NB4 (cell line): ENCODE data around the gene ADAMTS12.

ENCODE experiments used
- DNase-seq: peaks from one replicate; pipeline ENCODE4 v3.0.0; 2010; ENCODE audit warnings: low read depth
- H3K4me3 ChIP-seq: one replicate; pipeline ENCODE4 v1.5.1; 2011; ENCODE audit warnings: mild to moderate bottlenecking, low read depth, low read length, moderate library complexity
- MAX ChIP-seq: IDR thresholded peaks from 2 replicates; pipeline ENCODE4 v1.6.1; 2011; ENCODE audit warnings: low read depth, low read length
- MYC ChIP-seq: IDR thresholded peaks from 2 replicates; pipeline ENCODE4 v1.6.1; 2011; ENCODE audit warnings: low read depth, low read length
- POLR2A ChIP-seq: IDR thresholded peaks from 2 replicates; pipeline ENCODE4 v1.6.1; 2011; ENCODE audit warnings: mild to moderate bottlenecking; ENCODE audit not compliant: insufficient read length; ENCODE audit errors: extremely low read depth
- TF ChIP-seq, protein P1 (sequence below): IDR thresholded peaks from one replicate; pipeline ENCODE4 v1.5.1; 2012; ENCODE audit warnings: low read depth, low read length

ADAMTS12 gene

DNA sequence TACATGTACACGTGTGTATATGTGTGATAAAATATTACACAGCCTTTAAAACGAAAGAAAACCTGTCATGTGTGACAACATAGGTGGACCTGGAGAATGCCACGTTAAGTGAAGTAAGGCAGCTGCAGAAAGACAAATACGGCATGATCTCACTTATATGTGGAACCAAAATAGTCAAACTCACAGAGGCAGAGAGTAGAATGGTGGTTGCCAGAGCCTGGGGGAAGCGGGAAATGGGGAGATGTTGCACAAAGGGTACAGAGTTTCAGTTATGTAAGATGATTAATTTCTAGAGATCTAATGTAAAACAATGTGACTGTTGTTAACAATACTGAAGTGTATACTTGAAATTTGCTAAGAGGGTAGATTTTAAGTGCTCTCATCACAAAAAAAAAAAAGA lies 34.8 kb downstream of the ADAMTS12 start:
- no peak for DNase-seq
- TF ChIP-seq MYC, result no peak
- TF ChIP-seq MAX, result no peak
- TF ChIP-seq POLR2A, result no peak
- TF ChIP-seq, protein P1, sequence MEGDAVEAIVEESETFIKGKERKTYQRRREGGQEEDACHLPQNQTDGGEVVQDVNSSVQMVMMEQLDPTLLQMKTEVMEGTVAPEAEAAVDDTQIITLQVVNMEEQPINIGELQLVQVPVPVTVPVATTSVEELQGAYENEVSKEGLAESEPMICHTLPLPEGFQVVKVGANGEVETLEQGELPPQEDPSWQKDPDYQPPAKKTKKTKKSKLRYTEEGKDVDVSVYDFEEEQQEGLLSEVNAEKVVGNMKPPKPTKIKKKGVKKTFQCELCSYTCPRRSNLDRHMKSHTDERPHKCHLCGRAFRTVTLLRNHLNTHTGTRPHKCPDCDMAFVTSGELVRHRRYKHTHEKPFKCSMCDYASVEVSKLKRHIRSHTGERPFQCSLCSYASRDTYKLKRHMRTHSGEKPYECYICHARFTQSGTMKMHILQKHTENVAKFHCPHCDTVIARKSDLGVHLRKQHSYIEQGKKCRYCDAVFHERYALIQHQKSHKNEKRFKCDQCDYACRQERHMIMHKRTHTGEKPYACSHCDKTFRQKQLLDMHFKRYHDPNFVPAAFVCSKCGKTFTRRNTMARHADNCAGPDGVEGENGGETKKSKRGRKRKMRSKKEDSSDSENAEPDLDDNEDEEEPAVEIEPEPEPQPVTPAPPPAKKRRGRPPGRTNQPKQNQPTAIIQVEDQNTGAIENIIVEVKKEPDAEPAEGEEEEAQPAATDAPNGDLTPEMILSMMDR, result no peak
- H3K4me3 ChIP-seq, result no peak overlapping the region

DNA sequence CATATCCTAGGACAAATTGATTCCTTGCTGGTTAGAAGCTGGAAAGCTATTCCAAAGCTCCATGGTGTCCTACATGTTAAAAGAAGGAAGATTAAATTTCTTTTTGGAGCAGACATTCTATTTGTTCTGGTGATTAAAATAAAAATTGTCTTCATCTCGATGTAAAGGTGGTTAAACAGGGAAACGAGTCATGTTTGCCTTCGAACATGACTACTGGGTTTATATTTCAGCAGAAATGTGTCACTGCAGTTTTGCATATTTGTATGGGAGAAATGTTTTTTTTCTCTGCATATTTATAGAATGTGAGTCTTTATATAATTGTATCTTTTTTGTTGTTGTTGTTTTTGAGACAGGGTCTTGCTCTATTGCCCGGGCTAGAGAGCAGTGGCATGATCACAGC lies 36.4 kb downstream of the ADAMTS12 start:
- TF ChIP-seq, protein P1, result no peak
- TF ChIP-seq MAX (no peak), POLR2A (no peak)
- H3K4me3 ChIP-seq, result no peak overlapping the region
- no peak for DNase-seq

DNA sequence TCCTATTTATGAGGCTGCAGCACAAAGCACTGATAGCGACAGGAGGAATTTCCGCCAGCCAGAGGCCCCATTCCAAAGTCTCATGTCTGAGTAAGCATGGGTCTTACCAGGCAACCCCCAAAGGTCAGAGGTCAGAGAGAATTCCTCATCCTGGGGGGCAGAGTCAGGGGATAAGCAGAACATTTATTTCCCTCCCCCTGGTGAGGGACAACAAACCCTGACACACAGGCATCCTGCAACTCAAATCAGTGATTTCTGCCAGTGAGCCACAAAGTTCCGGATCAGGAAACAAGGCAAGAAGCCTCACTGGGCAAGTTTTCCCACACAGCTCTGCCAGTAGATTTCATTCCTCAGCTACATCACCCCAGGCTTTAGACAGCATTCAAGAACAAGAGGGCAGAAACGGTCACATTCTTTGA lies 37.0 kb downstream of the ADAMTS12 start:
- no peak overlapping the region for H3K4me3 ChIP-seq
- DNase-seq, result no peak
- no peak for TF ChIP-seq MYC
- TF ChIP-seq MAX, result no peak
- no peak for TF ChIP-seq POLR2A
- TF ChIP-seq, protein P1, result no peak

DNA sequence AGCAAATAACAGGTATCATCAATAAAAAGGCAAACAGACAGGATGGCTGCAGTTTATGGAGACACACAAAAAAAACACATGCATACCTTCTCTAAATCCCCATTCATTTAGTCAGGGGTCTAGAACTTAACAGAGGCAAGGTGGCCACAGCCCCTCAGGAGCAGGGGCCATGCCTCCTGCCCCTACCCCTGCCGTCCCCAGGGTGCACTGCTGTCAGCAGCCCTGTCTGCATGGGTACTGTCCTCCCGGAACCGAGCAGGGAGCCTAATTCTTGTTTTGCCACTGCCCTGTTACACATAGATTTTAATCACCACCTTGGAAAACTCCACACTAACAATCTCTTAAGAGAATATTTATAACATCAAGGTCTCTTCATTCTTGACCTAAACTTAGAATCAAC lies 39.0 kb downstream of the ADAMTS12 start:
- TF ChIP-seq, protein P1, result no peak
- TF ChIP-seq POLR2A (no peak), MAX (no peak), MYC (no peak)
- DNase-seq, result no peak
- no peak overlapping the region for H3K4me3 ChIP-seq

- TF ChIP-seq MAX, result no peak
- TF ChIP-seq MYC, result no peak
- TF ChIP-seq POLR2A, result no peak
- H3K4me3 ChIP-seq, result no peak overlapping the region
Measured at GRCh38 chr5:33852319-33852718, 39.5 kb downstream of the ADAMTS12 start.

GRCh38 chr5:33850100-33850594 lies 41.6 kb downstream of the ADAMTS12 start:
- H3K4me3 ChIP-seq, result no peak overlapping the region
- peak; percentile 60 for DNase-seq
- TF ChIP-seq MAX, result no peak
- no peak for TF ChIP-seq POLR2A
- TF ChIP-seq MYC, result no peak

More at GRCh38 chr5:33852319-33852718, 39.5 kb downstream of the ADAMTS12 start:
- DNase-seq, result no peak

DNA sequence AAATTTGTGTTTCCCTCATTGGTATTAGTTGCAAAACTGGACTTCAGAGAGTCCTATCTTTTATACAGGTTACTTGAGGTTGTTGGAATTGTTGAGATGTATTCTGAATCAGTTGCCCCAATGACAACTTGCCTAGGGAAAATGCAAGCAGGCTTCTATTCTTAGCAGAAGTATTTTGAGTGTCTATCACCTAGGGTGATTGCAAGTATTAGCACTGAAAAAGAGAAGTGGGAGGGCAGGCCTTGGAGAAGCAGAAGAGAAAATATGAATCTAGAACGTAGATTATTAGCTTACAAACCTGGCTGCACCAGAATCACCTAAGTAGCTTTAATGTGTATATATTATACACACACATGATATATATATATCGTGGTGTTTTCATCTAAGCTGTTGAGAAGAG lies 43.2 kb downstream of the ADAMTS12 start:
- no peak for DNase-seq
- no peak for TF ChIP-seq MAX
- no peak for TF ChIP-seq MYC
- TF ChIP-seq, protein P1, result no peak
- TF ChIP-seq POLR2A, result no peak
- H3K4me3 ChIP-seq, result no peak overlapping the region
